ENCODE results near the gene PPHLN1. TPM values are rescaled to one million over a fixed set of nuclear protein-coding genes. Genes with fewer than 3 reads are reported as not detected.

Gene PPHLN1
- total RNA-seq, 1 donor from 2014 or later, result 95.9 TPM

- DNase-seq (no peak), ATAC-seq (ENCODE audit: low read depth) (no peak)
- POLR2A ChIA-PET, result no interaction called here
- CTCF ChIA-PET, result no interaction called here
- H3K4me3 Mint-ChIP-seq, result no peak overlapping the region
- H3K4me1 Mint-ChIP-seq, result no peaks in the 10 kb centered on the region
- no peak overlapping the region for H3K27ac Mint-ChIP-seq
- intact Hi-C loops (cut with micrococcal nuclease), result no loop called here
- TF ChIP-seq, protein P1, sequence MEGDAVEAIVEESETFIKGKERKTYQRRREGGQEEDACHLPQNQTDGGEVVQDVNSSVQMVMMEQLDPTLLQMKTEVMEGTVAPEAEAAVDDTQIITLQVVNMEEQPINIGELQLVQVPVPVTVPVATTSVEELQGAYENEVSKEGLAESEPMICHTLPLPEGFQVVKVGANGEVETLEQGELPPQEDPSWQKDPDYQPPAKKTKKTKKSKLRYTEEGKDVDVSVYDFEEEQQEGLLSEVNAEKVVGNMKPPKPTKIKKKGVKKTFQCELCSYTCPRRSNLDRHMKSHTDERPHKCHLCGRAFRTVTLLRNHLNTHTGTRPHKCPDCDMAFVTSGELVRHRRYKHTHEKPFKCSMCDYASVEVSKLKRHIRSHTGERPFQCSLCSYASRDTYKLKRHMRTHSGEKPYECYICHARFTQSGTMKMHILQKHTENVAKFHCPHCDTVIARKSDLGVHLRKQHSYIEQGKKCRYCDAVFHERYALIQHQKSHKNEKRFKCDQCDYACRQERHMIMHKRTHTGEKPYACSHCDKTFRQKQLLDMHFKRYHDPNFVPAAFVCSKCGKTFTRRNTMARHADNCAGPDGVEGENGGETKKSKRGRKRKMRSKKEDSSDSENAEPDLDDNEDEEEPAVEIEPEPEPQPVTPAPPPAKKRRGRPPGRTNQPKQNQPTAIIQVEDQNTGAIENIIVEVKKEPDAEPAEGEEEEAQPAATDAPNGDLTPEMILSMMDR (IDR thresholded peaks at IDR 0.05), result no peak
- no peaks in the 10 kb centered on the region for H3K27me3 Mint-ChIP-seq
- no peaks in the 10 kb centered on the region for H3K9me3 Mint-ChIP-seq
- H3K36me3 Mint-ChIP-seq (ENCODE audit: low read depth), result peaks cover 52% of the 10 kb centered on the region
Measured at GRCh38 chr12:42428850-42429249, 102.9 kb downstream of the PPHLN1 start.

GRCh38 chr12:42432517-42433140, 106.7 kb downstream of the PPHLN1 start:
- no peak for DNase-seq
- CTCF ChIA-PET, result no interaction called here
- Mint-ChIP-seq H3K27ac (no peak overlapping the region), H3K36me3 (ENCODE audit: low read depth) (peaks cover 46% of the 10 kb centered on the region), H3K9me3 (no peaks in the 10 kb centered on the region), H3K27me3 (no peaks in the 10 kb centered on the region), H3K4me1 (no peaks in the 10 kb centered on the region), H3K4me3 (no peak overlapping the region)
- TF ChIP-seq, protein P1 (IDR thresholded peaks at IDR 0.05), result no peak
- POLR2A ChIA-PET, result no interaction called here
- ATAC-seq (ENCODE audit: low read depth), result no peak
- intact Hi-C loops (cut with micrococcal nuclease), result no loop called here

- POLR2A ChIA-PET, result no interaction called here
Measured at GRCh38 chr12:42440608-42441007, 114.6 kb downstream of the PPHLN1 start.

GRCh38 chr12:42442311-42442759, 116.4 kb downstream of the PPHLN1 start:
- peaks cover 69% of the 10 kb centered on the region for H3K36me3 Mint-ChIP-seq (ENCODE audit: low read depth)
- CTCF ChIA-PET, result no interaction called here
- H3K4me1 Mint-ChIP-seq, result peaks cover 8% of the 10 kb centered on the region
- POLR2A ChIA-PET, result no interaction called here
- intact Hi-C loops (cut with micrococcal nuclease), result no loop called here
- no peak overlapping the region for H3K4me3 Mint-ChIP-seq
- TF ChIP-seq, protein P1 (IDR thresholded peaks at IDR 0.05), result no peak
- H3K9me3 Mint-ChIP-seq, result peaks cover 17% of the 10 kb centered on the region
- no peak overlapping the region for H3K27ac Mint-ChIP-seq
- no peaks in the 10 kb centered on the region for H3K27me3 Mint-ChIP-seq
- ATAC-seq (ENCODE audit: low read depth) (no peak), DNase-seq (no peak)

More at GRCh38 chr12:42440608-42441007, 114.6 kb downstream of the PPHLN1 start:
- no peak for ATAC-seq (ENCODE audit: low read depth)
- H3K4me3 Mint-ChIP-seq, result no peak overlapping the region
- no peak for DNase-seq
- no peak overlapping the region for H3K27ac Mint-ChIP-seq
- TF ChIP-seq, protein P1 (IDR thresholded peaks at IDR 0.05), result no peak
- intact Hi-C loops (cut with micrococcal nuclease), result no loop called here
- no peaks in the 10 kb centered on the region for H3K27me3 Mint-ChIP-seq
- peaks cover 17% of the 10 kb centered on the region for H3K9me3 Mint-ChIP-seq
- H3K36me3 Mint-ChIP-seq (ENCODE audit: low read depth), result peaks cover 64% of the 10 kb centered on the region
- CTCF ChIA-PET, result no interaction called here
- H3K4me1 Mint-ChIP-seq, result no peaks in the 10 kb centered on the region

GRCh38 chr12:42442888-42443287, 116.9 kb downstream of the PPHLN1 start:
- intact Hi-C loops (cut with micrococcal nuclease), result no loop called here
- DNase-seq (no peak), ATAC-seq (ENCODE audit: low read depth) (no peak)
- Mint-ChIP-seq H3K27me3 (no peaks in the 10 kb centered on the region), H3K4me3 (no peak overlapping the region), H3K27ac (no peak overlapping the region), H3K4me1 (peaks cover 14% of the 10 kb centered on the region), H3K9me3 (peaks cover 17% of the 10 kb centered on the region), H3K36me3 (ENCODE audit: low read depth) (peaks cover 73% of the 10 kb centered on the region)
- TF ChIP-seq, protein P1 (IDR thresholded peaks at IDR 0.05), result no peak
- CTCF ChIA-PET, result no interaction called here
- POLR2A ChIA-PET, result no interaction called here
